ENCODE results near the gene PROK1.
A peak's percentile ranks its signal among the peaks of the same experiment; 100 is the strongest.

PROK1 gene

GRCh38 chr1:110460253-110461220 is 9.6 kb downstream of the PROK1 start:
- ChIA-PET POLR2A (interaction anchor here (1.1 kb wide), 3 partner anchors 48 to 151 kb away, joined by 3 to 5 read pairs (median 5); partner anchors contain the start of gene RBM15), CTCF (interaction anchor here (0.6 to 25.1 kb wide), 74 partner anchors 8 to 434 kb away, joined by 3 to 821 read pairs (median 5); partner anchors contain the start of genes KCNC4, LAMTOR5, PROK1 and RBM15)
- peak; percentile 24 for DNase-seq (ENCODE audit: low read depth, low spot score)
- peak; percentile 84 for TF ChIP-seq CTCF (IDR thresholded peaks at IDR 0.05; ENCODE audit: insufficient read depth, low read length, missing control alignments)
- H3K4me3 ChIP-seq (ENCODE audit: low read depth, low read length) = no peak overlapping the region

GRCh38 chr1:110462093-110462492 is 11.1 kb downstream of the PROK1 start:
- no peak for DNase-seq (ENCODE audit: low read depth, low spot score)
- TF ChIP-seq CTCF (IDR thresholded peaks at IDR 0.05; ENCODE audit: insufficient read depth, low read length, missing control alignments) = no peak
- no peak overlapping the region for H3K4me3 ChIP-seq (ENCODE audit: low read depth, low read length)
- ChIA-PET POLR2A (no interaction called here), CTCF (interaction anchor here (1.0 to 25.1 kb wide), 9 partner anchors 13 to 282 kb away, joined by 3 to 821 read pairs (median 44); partner anchors contain the start of genes KCNC4, LAMTOR5 and PROK1)

- ChIA-PET CTCF (interaction anchor here (1.1 to 25.1 kb wide), 11 partner anchors 14 to 434 kb away, joined by 3 to 821 read pairs (median 34); partner anchors contain the start of genes KCNC4, LAMTOR5 and PROK1), POLR2A (no interaction called here)
- DNase-seq (ENCODE audit: low read depth, low spot score) = no peak
- TF ChIP-seq CTCF (IDR thresholded peaks at IDR 0.05; ENCODE audit: insufficient read depth, low read length, missing control alignments) = no peak
- H3K4me3 ChIP-seq (ENCODE audit: low read depth, low read length) = no peak overlapping the region
Measured at GRCh38 chr1:110462964-110463363, 12.0 kb downstream of the PROK1 start.

- POLR2A ChIA-PET = no interaction called here
- H3K4me3 ChIP-seq (ENCODE audit: low read depth, low read length) = no peak overlapping the region
- TF ChIP-seq CTCF (IDR thresholded peaks at IDR 0.05; ENCODE audit: insufficient read depth, low read length, missing control alignments) = no peak
- CTCF ChIA-PET = interaction anchor here (0.8 to 25.1 kb wide), 9 partner anchors 8 to 435 kb away, joined by 3 to 821 read pairs (median 8); partner anchors contain the start of genes KCNC4 and LAMTOR5
- no peak for DNase-seq (ENCODE audit: low read depth, low spot score)
Measured at GRCh38 chr1:110463725-110464124, 12.8 kb downstream of the PROK1 start.

- POLR2A ChIA-PET = no interaction called here
- CTCF ChIA-PET = interaction anchor here (0.8 to 25.1 kb wide), 9 partner anchors 9 to 435 kb away, joined by 3 to 821 read pairs (median 8); partner anchors contain the start of genes KCNC4 and LAMTOR5
- DNase-seq (ENCODE audit: low read depth, low spot score) = no peak
Measured at GRCh38 chr1:110464340-110464739, 13.4 kb downstream of the PROK1 start.

More at GRCh38 chr1:110464340-110464739, 13.4 kb downstream of the PROK1 start:
- H3K4me3 ChIP-seq (ENCODE audit: low read depth, low read length) = no peak overlapping the region
- no peak for TF ChIP-seq CTCF (IDR thresholded peaks at IDR 0.05; ENCODE audit: insufficient read depth, low read length, missing control alignments)

Measured in AG04449 (cell line).